Dermis microvascular lymphatic vessel endothelial cell (primary cell): ENCODE data around the gene TRAPPC2L. TPM values are rescaled to one million over a fixed set of nuclear protein-coding genes. Genes with fewer than 3 reads are reported as not detected.

ENCODE experiments used
- DNase-seq, 2 donors: peaks; one replicate each; pipeline versions ENCODE4 v3.0.0 to v3.0.0-alpha.2; 2010; ENCODE audit warnings: low read depth in 2 of 2
- total RNA-seq: library from RNA; depleted of rRNA; stranded (reverse); fragments of >200 nt; gene quantifications from 2 replicates; pipeline ENCODE4 v1.2.1, GENCODE V29; 2014

Gene TRAPPC2L
- total RNA-seq, 1 donor from 2014 or later: 48.1 TPM

DNA sequence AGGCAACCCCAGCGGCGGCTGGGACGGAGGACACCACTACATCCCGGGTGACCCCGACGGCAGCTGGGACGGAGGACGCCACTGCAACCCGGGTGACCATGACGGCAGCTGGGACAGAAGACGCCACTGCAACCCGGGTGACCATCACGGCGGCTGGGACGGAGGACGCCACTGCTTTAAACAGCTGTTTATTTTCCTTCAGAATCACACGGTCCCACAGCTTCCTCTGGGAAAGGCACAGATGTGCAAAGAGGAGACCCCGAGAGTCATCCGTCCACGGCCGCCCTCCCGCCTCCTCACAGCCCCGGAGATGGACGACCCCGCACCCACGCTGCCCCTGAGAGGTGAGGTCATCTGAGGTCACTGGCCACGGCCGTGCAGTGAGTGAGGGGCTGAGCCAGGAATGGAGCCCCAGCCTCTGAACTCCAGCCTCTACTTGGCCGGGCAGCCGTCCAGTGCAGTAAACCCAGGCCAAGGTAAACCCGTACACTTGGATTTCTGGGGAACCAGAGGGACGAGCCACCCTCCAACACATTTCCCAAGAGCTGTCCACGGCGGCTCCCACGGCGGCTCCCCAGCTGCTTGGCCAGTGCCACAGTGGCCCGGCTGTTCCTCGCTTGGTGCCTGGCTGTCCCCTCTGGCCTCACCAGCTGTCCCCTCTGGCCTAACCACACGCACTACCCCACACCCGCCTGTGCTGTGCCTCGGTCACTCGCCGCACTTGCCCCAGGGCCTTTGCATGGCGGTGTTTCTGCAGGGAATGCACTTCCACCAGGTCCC, 52.7 kb downstream of the TRAPPC2L start:
- no peak for DNase-seq

- DNase-seq: no peak
Measured at GRCh38 chr16:88910284-88911135, 53.6 kb downstream of the TRAPPC2L start.

DNA sequence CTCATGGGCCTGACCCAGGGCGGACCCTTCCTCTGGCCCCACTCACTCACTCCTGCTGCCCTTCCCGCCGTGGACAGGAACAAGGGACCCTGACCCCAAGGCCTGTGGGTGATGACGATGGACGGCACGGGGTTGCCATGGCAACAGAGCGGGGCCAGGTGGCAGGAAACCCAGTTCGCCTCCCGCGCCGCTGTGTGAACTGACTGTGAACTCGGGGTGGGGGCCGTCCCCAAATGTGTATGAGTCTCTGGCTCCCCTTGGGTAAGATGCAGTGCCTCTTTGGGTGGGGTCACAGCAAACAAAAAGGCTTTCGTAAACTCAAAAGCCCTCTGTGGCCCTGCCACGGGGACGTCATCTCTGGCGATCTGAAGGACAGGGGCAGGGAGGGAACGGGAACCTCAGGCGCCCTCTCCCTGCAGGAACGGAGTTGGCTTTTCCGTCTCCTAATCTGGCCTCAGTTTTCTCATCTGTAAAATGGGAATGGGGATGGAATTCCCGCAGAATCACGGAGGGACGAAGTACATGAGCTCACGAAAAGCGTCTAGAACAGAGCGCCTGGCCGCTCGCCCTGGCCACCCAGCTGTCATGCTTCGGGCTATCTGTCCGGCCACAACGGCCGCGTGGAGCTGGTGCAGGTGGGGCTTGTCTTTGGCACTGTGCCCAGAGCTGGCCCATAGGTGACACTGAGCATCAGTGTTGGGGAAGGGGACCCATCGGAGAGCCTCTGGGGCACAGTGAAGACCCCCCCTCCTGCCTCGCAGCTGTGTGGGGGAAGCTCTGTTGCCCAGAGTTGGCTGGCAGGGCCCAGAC, 54.4 kb downstream of the TRAPPC2L start:
- peak; percentile 47 to 63 for DNase-seq

GRCh38 chr16:88911946-88912310, 55.0 kb downstream of the TRAPPC2L start:
- no peak for DNase-seq

Other genes starting within 250 kb of the TRAPPC2L start
- gene IL17C, start 218.6 kb upstream of the TRAPPC2L start, total RNA-seq: not detected in 2 replicates
- 336 and 456 TPM in 2 replicates for gene CYBA, start 206.1 kb upstream of the TRAPPC2L start, total RNA-seq
- gene MVD, start 194.0 kb upstream of the TRAPPC2L start, total RNA-seq: 47.5 and 59.7 TPM in 2 replicates
- 0.13 and 0.25 TPM in 2 replicates for gene SNAI3, start 170.6 kb upstream of the TRAPPC2L start, total RNA-seq
- 9.1 and 13.0 TPM in 2 replicates for gene RNF166, start 150.7 kb upstream of the TRAPPC2L start, total RNA-seq
- 10.8 and 12.8 TPM in 2 replicates for gene CTU2, start 150.6 kb upstream of the TRAPPC2L start, total RNA-seq
- 238 and 422 TPM in 2 replicates for gene PIEZO1, start 71.9 kb upstream of the TRAPPC2L start, total RNA-seq
- 4.3 and 5.1 TPM in 2 replicates for gene CDT1, start 53.3 kb upstream of the TRAPPC2L start, total RNA-seq
- 105 and 128 TPM in 2 replicates for gene APRT, start 45.2 kb upstream of the TRAPPC2L start, total RNA-seq
- 7.2 and 15.7 TPM in 2 replicates for gene GALNS, start 180 bp upstream of the TRAPPC2L start, total RNA-seq
- not detected in 2 replicates for gene PABPN1L, start 9.5 kb downstream of the TRAPPC2L start, total RNA-seq
- under 0.01 TPM in 1 of 2 replicates, not detected in the other for gene CBFA2T3, start 120.1 kb downstream of the TRAPPC2L start, total RNA-seq
- gene ACSF3, start 236.7 kb downstream of the TRAPPC2L start, total RNA-seq: 18.6 and 19.1 TPM in 2 replicates